Measurements from ENCODE around the gene HIGD1A. TPM values are rescaled to one million over a fixed set of nuclear protein-coding genes. Genes with fewer than 3 reads are reported as not detected.

The HIGD1A gene
- total and polyA plus RNA-seq, 9 of the 15 experiments (the other 6 are each of a cell fraction or from before 2014, with no cell fraction given) = 165 to 1,185 (median 333) TPM

DNA sequence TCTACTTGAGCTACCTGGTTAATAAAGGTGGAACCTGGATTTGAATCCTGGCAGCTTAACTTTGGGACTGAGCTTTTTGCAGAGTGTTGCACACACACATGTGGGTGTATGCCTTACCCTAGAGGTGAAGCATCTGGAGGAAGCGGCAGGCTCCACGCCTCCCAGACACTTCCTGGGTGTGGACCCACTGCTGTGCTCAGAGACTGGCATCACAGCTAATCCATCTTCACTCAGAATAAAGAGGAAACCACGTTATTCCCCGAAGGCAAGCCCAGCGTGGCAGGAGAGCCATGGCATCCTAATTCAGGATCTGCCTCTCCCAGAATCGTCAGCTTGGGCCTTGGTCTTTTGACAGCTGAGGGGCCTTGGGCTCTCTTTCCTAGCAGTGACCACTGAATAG is 56.7 kb downstream of the HIGD1A start:
- TF ChIP-seq, protein P1, sequence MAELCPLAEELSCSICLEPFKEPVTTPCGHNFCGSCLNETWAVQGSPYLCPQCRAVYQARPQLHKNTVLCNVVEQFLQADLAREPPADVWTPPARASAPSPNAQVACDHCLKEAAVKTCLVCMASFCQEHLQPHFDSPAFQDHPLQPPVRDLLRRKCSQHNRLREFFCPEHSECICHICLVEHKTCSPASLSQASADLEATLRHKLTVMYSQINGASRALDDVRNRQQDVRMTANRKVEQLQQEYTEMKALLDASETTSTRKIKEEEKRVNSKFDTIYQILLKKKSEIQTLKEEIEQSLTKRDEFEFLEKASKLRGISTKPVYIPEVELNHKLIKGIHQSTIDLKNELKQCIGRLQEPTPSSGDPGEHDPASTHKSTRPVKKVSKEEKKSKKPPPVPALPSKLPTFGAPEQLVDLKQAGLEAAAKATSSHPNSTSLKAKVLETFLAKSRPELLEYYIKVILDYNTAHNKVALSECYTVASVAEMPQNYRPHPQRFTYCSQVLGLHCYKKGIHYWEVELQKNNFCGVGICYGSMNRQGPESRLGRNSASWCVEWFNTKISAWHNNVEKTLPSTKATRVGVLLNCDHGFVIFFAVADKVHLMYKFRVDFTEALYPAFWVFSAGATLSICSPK (IDR thresholded peaks at IDR 0.05; ENCODE audit: borderline replicate concordance) = no peak
- no peak for TF ChIP-seq SAP30 (IDR thresholded peaks at IDR 0.05; ENCODE audit: borderline replicate concordance, insufficient read depth, low read depth, low read length, poor library complexity, severe bottlenecking)
- TF ChIP-seq, protein P2, sequence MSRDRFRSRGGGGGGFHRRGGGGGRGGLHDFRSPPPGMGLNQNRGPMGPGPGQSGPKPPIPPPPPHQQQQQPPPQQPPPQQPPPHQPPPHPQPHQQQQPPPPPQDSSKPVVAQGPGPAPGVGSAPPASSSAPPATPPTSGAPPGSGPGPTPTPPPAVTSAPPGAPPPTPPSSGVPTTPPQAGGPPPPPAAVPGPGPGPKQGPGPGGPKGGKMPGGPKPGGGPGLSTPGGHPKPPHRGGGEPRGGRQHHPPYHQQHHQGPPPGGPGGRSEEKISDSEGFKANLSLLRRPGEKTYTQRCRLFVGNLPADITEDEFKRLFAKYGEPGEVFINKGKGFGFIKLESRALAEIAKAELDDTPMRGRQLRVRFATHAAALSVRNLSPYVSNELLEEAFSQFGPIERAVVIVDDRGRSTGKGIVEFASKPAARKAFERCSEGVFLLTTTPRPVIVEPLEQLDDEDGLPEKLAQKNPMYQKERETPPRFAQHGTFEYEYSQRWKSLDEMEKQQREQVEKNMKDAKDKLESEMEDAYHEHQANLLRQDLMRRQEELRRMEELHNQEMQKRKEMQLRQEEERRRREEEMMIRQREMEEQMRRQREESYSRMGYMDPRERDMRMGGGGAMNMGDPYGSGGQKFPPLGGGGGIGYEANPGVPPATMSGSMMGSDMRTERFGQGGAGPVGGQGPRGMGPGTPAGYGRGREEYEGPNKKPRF (IDR thresholded peaks at IDR 0.05; ENCODE audit: low read depth, low read length) = no peak
- TF ChIP-seq, protein P3, sequence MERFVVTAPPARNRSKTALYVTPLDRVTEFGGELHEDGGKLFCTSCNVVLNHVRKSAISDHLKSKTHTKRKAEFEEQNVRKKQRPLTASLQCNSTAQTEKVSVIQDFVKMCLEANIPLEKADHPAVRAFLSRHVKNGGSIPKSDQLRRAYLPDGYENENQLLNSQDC (CRISPR knock-in tag; IDR thresholded peaks at IDR 0.05) = no peak
- TF ChIP-seq TCF7 (IDR thresholded peaks at IDR 0.05; ENCODE audit: borderline replicate concordance) = no peak
- TF ChIP-seq ILF3 (IDR thresholded peaks at IDR 0.05; ENCODE audit: borderline replicate concordance) = no peak
- no peak for TF ChIP-seq RBM25 (IDR thresholded peaks at IDR 0.05; ENCODE audit: low read depth, low read length, severe bottlenecking)
- no peak for TF ChIP-seq SRSF3 (IDR thresholded peaks at IDR 0.05; ENCODE audit: insufficient read depth, low read length)
- TF ChIP-seq ZNF707 (CRISPR knock-in tag; conservative IDR thresholded peaks at IDR 0.05) = no peak
- TF ChIP-seq SOX6 (IDR thresholded peaks at IDR 0.05) = no peak
- TF ChIP-seq NFYB (IDR thresholded peaks at IDR 0.05; ENCODE audit: extremely low read depth, insufficient read length) = no peak
- no peak for TF ChIP-seq GABPB1 (CRISPR knock-in tag; IDR thresholded peaks at IDR 0.05)
- TF ChIP-seq, protein P4, sequence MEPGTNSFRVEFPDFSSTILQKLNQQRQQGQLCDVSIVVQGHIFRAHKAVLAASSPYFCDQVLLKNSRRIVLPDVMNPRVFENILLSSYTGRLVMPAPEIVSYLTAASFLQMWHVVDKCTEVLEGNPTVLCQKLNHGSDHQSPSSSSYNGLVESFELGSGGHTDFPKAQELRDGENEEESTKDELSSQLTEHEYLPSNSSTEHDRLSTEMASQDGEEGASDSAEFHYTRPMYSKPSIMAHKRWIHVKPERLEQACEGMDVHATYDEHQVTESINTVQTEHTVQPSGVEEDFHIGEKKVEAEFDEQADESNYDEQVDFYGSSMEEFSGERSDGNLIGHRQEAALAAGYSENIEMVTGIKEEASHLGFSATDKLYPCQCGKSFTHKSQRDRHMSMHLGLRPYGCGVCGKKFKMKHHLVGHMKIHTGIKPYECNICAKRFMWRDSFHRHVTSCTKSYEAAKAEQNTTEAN (CRISPR knock-in tag; IDR thresholded peaks at IDR 0.05) = no peak
- no peak for TF ChIP-seq GABPA (tag; conservative IDR thresholded peaks at IDR 0.05; ENCODE audit: low read depth)
- TF ChIP-seq, protein P5, sequence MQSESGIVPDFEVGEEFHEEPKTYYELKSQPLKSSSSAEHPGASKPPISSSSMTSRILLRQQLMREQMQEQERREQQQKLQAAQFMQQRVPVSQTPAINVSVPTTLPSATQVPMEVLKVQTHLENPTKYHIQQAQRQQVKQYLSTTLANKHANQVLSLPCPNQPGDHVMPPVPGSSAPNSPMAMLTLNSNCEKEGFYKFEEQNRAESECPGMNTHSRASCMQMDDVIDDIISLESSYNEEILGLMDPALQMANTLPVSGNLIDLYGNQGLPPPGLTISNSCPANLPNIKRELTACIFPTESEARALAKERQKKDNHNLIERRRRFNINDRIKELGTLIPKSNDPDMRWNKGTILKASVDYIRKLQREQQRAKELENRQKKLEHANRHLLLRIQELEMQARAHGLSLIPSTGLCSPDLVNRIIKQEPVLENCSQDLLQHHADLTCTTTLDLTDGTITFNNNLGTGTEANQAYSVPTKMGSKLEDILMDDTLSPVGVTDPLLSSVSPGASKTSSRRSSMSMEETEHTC (IDR thresholded peaks at IDR 0.05) = no peak
- CTCF ChIA-PET (ENCODE audit: low intra/inter-chr PET ratio) = no interaction called here
- Histone ChIP-seq H4K20me1 (replicated peaks; ENCODE audit: control insufficient read depth, insufficient read depth, low read length) (peaks cover 8% of the 10 kb centered on the region; the same call in 1 of the 2 replicates), H3K79me2 (ENCODE audit: control insufficient read depth, insufficient read depth, low read length) (no peaks in the 10 kb centered on the region), H3K27ac (ENCODE audit: extremely low read depth, low read depth, low read length) (no peak overlapping the region), H3K9me3 (replicated peaks; ENCODE audit: control insufficient read depth, insufficient read depth, low read depth, low read length) (no peaks in the 10 kb centered on the region), H3K4me3 (no peak overlapping the region), H3K9ac (ENCODE audit: insufficient read depth in 1 of 2, low read depth in 2 of 2, low read length in 2 of 2) (no peak overlapping the region), H3K36me3 (ENCODE audit: control insufficient read depth, insufficient read depth, low read length) (no peaks in the 10 kb centered on the region), H3K27me3 (ENCODE audit: control insufficient read depth in 2 of 2, insufficient read depth in 2 of 2, low read length in 2 of 2) (peaks cover 3 to 49% of the 10 kb centered on the region in 2 experiments; a peak in 4 of 5 replicates), H3K4me2 (ENCODE audit: insufficient read depth, low read length) (no peak overlapping the region), H3K9me1 (ENCODE audit: control insufficient read depth, insufficient read depth, low read length) (no peaks in the 10 kb centered on the region), H3K4me1 (replicated peaks in 1 of 2; ENCODE audit: control insufficient read depth in 2 of 2, insufficient read depth in 2 of 2, low read length in 2 of 2) (no peaks in the 10 kb centered on the region; a peak in 1 of 5 replicates), H2AFZ (ENCODE audit: low read depth, low read length) (no peak overlapping the region)
- in situ Hi-C loops (cut with MboI) (loop anchor here (5.0 to 10.0 kb wide), 2 partner anchors 95 to 173 kb away; partner anchors contain the start of gene ZBTB47), intact Hi-C loops (cut with micrococcal nuclease) (no loop called here)
- POLR2A ChIA-PET = interaction anchor here (1.4 kb wide), 1 partner anchor 28 kb away, joined by 3 read pairs; no protein-coding TSS in a partner anchor
- WGBS (ENCODE audit: insufficient coverage, low coverage, missing lambda C conversion rate) = 1% methylated on average over 6 of the region's 6 CpGs
- DNase-seq (ENCODE audit: extremely low read depth in 1 of 4, low spot score in 3 of 4) = no peak
- FAIRE-seq = no peak
- BruUV-seq (replicated peaks) = no TSS peak
- no peak for ATAC-seq
